Hepatocyte (in vitro differentiated cells): ENCODE results near the gene ADCY6. TPM values are rescaled to one million over a fixed set of nuclear protein-coding genes. Genes with fewer than 3 reads are reported as not detected.
"Not testable (repeated sequence)": the region's sequence is repeated elsewhere in the genome, so short reads cannot be mapped to it uniquely, and the experiment has no call there.

ENCODE experiments used
- DNase-seq: peaks from one replicate; pipeline ENCODE4 v3.0.0-alpha.2; 2016; ENCODE audit warnings: low spot score
- H2AFZ ChIP-seq: fragments of 200-600 bp; sonication (generic); 2 replicates; pipeline ENCODE4 v1.6.0; 2016; ENCODE audit warnings: antibody characterized with exemption, mild to moderate bottlenecking
- H3K27ac ChIP-seq: fragments of 200-600 bp; sonication (generic); 2 replicates; pipeline ENCODE4 v1.5.1; 2016; ENCODE audit warnings: mild to moderate bottlenecking
- H3K27me3 ChIP-seq: fragments of 200-600 bp; sonication (generic); 2 replicates; pipeline ENCODE4 v1.6.1; 2016
- H3K36me3 ChIP-seq: fragments of 200-600 bp; sonication (generic); replicated peaks from 2 replicates; pipeline ENCODE4 v1.5.1; 2016; ENCODE audit warnings: low read depth; ENCODE audit not compliant: insufficient read depth
- H3K4me1 ChIP-seq: fragments of 200-600 bp; sonication (generic); 2 replicates; pipeline ENCODE4 v1.5.1; 2016; ENCODE audit warnings: mild to moderate bottlenecking, moderate library complexity; ENCODE audit not compliant: insufficient read depth
- H3K4me2 ChIP-seq: fragments of 200-600 bp; sonication (generic); 2 replicates; pipeline ENCODE4 v1.6.0; 2016
- H3K4me3 ChIP-seq: fragments of 200-600 bp; sonication (generic); 2 replicates; pipeline ENCODE4 v1.5.1; 2016; ENCODE audit warnings: mild to moderate bottlenecking
- H3K79me2 ChIP-seq: fragments of 200-600 bp; sonication (generic); 2 replicates; pipeline ENCODE4 v1.6.0; 2017; ENCODE audit warnings: mild to moderate bottlenecking
- H3K9me2 ChIP-seq: fragments of 200-600 bp; sonication (generic); replicated peaks from 2 replicates; pipeline ENCODE4 v1.6.0; 2017; ENCODE audit warnings: mild to moderate bottlenecking; ENCODE audit not compliant: insufficient read depth
- H3K9me3 ChIP-seq: fragments of 200-600 bp; sonication (generic); 2 replicates; pipeline ENCODE4 v1.5.1; 2016; ENCODE audit warnings: low read depth, mild to moderate bottlenecking
- H4K20me1 ChIP-seq: fragments of 200-600 bp; sonication (generic); 2 replicates; pipeline ENCODE4 v1.6.0; 2016; ENCODE audit warnings: mild to moderate bottlenecking; ENCODE audit not compliant: insufficient read depth, poor library complexity, severe bottlenecking
- EZH2 ChIP-seq: fragments of 200-600 bp; sonication (generic); IDR thresholded peaks from 2 replicates; pipeline ENCODE4 v1.6.1; 2016; ENCODE audit warnings: antibody characterized with exemption, mild to moderate bottlenecking, borderline replicate concordance
- EZH2phosphoT487 ChIP-seq: fragments of 200-600 bp; sonication (generic); IDR thresholded peaks from one replicate; pipeline ENCODE4 v1.6.1; 2018; ENCODE audit warnings: antibody characterized with exemption, mild to moderate bottlenecking, low read depth, moderate library complexity; ENCODE audit not compliant: unreplicated experiment, severe bottlenecking
- WGBS: methylation state at CpG from one replicate; pipeline ENCODE4 v1.1.6; 2016; ENCODE audit warnings: low lambda C conversion rate; ENCODE audit errors: missing lambda C conversion rate; 5-methylcytosine and 5-hydroxymethylcytosine counted together
- polyA plus RNA-seq: library from polyadenylated mRNA; unstranded; fragments of >200 nt; fragmentation: Nextera tagmentation; extraction: Ambion mirVana; gene quantifications from 2 replicates; pipeline ENCODE4 v1.2.1, GENCODE V29; 2016
- total RNA-seq: library from RNA; depleted of rRNA; stranded (reverse); fragments of >200 nt; gene quantifications from 2 replicates; pipeline ENCODE4 v1.2.3, GENCODE V29; 2014
- TF ChIP-seq, protein P1 (sequence below): fragments of 200-600 bp; sonication (generic); IDR thresholded peaks from 2 replicates; pipeline ENCODE4 v1.5.1; 2016; ENCODE audit warnings: antibody characterized with exemption, mild to moderate bottlenecking; ENCODE audit not compliant: poor library complexity

ADCY6 gene
- total and polyA plus RNA-seq, 2 experiments from 2014 or later, result 22.7 to 37.7 TPM

DNA sequence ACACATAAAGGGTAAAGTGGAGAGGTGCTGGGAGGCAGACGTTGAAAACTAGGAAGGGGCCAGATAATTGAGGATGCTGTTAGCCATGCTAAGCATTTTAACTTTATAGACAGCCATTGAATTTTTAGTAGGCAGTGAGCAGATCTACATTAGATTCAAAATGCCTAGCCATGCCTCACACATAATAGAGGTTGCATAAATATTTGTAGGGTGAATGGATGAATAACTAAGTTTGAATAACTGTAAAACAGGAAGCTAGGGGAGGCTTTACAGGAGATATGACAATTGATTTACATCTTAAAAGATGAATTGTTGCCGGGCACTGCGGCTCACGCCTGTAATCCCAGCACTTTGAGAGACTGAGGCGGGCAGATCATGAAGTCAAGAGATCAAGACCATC is 60.1 kb downstream of the ADCY6 start:
- H3K36me3 ChIP-seq, result no peaks in the 10 kb centered on the region
- no peaks in the 10 kb centered on the region for H3K9me2 ChIP-seq
- no peak for TF ChIP-seq EZH2
- H3K4me3 ChIP-seq, result no peak overlapping the region
- H3K79me2 ChIP-seq, result no peaks in the 10 kb centered on the region
- no peak overlapping the region for H3K4me2 ChIP-seq
- no peaks in the 10 kb centered on the region for H3K9me3 ChIP-seq
- no peak overlapping the region for H2AFZ ChIP-seq
- no peaks in the 10 kb centered on the region for H3K4me1 ChIP-seq
- 89% methylated on average over 5 of the region's 5 CpGs for WGBS
- no peak for DNase-seq
- H3K27me3 ChIP-seq, result no peaks in the 10 kb centered on the region
- no peaks in the 10 kb centered on the region for H4K20me1 ChIP-seq
- no peak overlapping the region for H3K27ac ChIP-seq

DNA sequence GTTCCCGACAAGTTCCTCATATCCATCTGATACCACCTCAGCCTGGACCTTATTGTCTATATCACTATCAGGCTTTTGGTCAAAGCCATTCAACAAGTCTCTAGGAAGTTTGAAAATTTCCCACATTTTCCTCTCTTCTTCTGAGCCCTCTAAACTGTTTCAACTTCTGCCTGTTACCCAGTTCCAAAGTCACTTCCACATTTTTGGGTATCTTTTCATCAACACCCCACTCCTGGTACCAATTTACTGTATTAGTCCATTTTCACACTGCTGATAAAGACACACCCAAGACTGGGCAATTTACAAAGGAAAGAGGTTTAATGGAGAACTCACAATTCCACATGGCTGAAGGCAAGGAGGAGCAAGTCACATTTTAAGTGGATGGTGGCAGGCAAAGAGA is 68.2 kb downstream of the ADCY6 start:
- H3K27me3 ChIP-seq, H3K9me3 ChIP-seq, H3K36me3 ChIP-seq, H3K9me2 ChIP-seq, H3K27ac ChIP-seq, H4K20me1 ChIP-seq, H3K4me1 ChIP-seq, H3K4me3 ChIP-seq, H2AFZ ChIP-seq, H3K79me2 ChIP-seq, DNase-seq, H3K4me2 ChIP-seq: not testable (repeated sequence)
- 95% methylated on average over 1 of the region's 1 CpG for WGBS

DNA sequence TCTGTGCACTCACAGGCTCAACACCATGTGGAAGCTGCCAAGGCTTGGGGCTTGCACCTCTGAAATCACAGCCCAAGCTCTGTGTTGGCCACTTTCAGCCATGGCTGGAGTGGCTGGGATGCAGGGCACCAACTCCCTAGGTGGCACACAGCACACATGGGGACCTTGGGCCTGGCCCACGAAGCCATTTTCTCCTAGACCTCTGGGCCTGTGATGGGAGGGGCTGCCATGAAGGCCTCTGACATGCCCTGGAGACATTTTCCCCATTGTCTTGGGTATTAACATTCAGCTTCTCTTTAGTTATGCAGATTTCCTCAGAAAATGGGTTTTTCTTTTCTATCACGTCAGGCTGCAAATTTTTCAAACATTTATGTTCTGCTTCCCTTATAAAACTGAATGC is 68.7 kb downstream of the ADCY6 start:
- not testable (repeated sequence) for H3K27ac ChIP-seq, H3K79me2 ChIP-seq, H3K27me3 ChIP-seq, H3K4me1 ChIP-seq, H3K9me3 ChIP-seq, H3K9me2 ChIP-seq, H3K4me3 ChIP-seq, H2AFZ ChIP-seq, H3K36me3 ChIP-seq, DNase-seq, H3K4me2 ChIP-seq, H4K20me1 ChIP-seq
- WGBS, result 83% methylated on average over 2 of the region's 2 CpGs

DNA sequence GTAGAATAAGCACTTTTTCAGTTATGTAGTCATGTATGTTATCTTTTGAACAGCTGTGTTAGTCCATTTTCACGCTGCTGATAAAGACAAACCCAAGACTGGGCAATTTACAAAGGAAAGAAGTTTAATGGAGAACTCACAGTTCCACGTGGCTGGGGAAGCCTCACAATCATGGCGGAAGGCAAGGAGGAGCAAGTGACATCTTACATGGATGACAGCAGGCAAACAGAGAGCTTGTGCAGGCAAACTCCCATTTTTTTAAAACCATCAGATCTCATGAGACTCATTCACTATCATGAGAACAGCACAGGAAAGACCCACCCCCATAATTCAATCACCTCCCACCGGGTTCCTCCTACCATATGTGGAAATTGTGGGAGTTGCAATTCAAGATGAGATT is 69.9 kb downstream of the ADCY6 start:
- H3K9me2 ChIP-seq, H3K9me3 ChIP-seq, H3K4me3 ChIP-seq, H3K4me2 ChIP-seq, H3K4me1 ChIP-seq, H3K27me3 ChIP-seq, H3K36me3 ChIP-seq, H2AFZ ChIP-seq, DNase-seq, H3K27ac ChIP-seq: not testable (repeated sequence)
- H3K79me2 ChIP-seq, result peaks cover 21% of the 10 kb centered on the region
- WGBS, result 80% methylated on average over 4 of the region's 4 CpGs
- peaks cover 13% of the 10 kb centered on the region for H4K20me1 ChIP-seq

DNA sequence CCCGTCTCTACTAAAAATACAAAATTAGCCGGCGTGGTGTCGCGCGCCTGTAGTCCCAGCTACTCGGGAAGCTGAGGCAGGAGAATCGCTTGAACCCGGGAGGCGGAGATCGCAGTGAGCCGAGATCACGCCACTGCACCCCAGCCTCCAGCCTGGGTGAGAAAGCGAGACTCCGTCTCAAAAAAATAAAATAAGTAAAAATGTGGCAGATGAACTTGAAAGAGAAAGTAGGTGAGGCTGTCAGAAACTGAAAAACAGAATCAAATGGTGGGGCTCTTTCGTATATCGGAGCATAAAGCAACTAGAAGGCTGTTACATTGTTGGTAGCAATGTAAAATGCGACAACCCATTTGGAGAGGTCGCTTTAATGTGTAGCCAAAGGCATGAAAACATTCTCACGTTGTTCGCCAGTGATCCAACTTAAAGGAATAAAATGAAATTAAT is 71.6 kb downstream of the ADCY6 start:
- Histone ChIP-seq H3K4me2 (peak overlapping the region; percentile 72), H3K27ac (peak overlapping the region; percentile 87), H3K4me1 (peaks cover 8% of the 10 kb centered on the region), H4K20me1 (peaks cover 22% of the 10 kb centered on the region), H2AFZ (peak overlapping the region; percentile 63), H3K4me3 (peak overlapping the region; percentile 21), H3K9me2 (no peaks in the 10 kb centered on the region), H3K79me2 (peaks cover 37% of the 10 kb centered on the region), H3K9me3 (no peaks in the 10 kb centered on the region), H3K36me3 (no peaks in the 10 kb centered on the region), H3K27me3 (no peaks in the 10 kb centered on the region)
- WGBS, result 13% methylated on average over 21 of the region's 21 CpGs
- TF ChIP-seq EZH2, result no peak
- DNase-seq, result no peak

DNA sequence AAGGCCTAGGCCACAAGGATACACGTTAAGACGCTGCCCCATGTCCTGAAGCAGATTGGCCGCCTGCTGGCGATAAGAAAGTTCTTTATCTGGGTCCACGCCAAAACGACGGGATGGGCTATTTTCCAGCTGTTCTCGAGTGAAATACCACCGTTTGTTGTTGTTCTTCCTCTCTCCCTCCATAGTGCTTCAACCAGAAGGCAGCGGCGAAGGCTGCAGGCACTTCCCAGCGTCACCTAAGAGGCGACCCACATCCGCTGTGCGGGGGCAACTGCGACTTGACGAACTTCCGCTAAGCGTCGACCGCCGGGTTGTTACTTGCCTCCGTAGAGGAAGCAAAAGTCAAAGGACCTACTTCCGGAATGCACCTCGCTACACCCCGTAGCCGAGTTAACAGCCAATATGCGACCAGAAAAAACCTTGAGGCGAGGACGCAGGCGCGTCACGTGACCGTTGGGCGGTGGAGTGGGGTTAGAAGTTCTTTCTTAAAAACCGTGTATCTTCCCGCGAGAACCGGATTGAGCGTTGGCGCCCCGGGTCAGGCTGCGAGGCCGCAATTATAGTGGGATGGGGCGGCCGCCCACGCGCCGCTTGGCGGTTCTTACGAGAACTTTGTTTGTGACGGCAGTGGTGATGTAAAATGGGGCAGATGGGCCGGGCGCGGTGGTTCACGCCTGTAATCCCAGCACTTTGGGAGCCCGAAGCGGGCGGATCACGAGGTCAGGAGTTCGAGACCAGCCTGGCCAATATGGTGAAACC is 72.2 kb downstream of the ADCY6 start, which contains the start of gene CCNT1:
TSS of gene CCNT1 (minus strand) at position 215 of the 759 bp plus-strand sequence. CDS start at position 183, 32 bp downstream.
- H3K36me3 ChIP-seq, result no peaks in the 10 kb centered on the region
- H3K27ac ChIP-seq, result peak within 1 kb of the TSS; percentile 90
- H3K4me2 ChIP-seq, result peak within 1 kb of the TSS; percentile 81
- DNase-seq, result peak; percentile 100
- peaks cover 43% of the 10 kb centered on the region for H3K79me2 ChIP-seq
- no peaks in the 10 kb centered on the region for H3K27me3 ChIP-seq
- H2AFZ ChIP-seq, result peak within 1 kb of the TSS; percentile 63
- H3K9me3 ChIP-seq, result no peaks in the 10 kb centered on the region
- TF ChIP-seq EZH2 (no peak), EZH2phosphoT487 (no peak)
- TF ChIP-seq, protein P1, sequence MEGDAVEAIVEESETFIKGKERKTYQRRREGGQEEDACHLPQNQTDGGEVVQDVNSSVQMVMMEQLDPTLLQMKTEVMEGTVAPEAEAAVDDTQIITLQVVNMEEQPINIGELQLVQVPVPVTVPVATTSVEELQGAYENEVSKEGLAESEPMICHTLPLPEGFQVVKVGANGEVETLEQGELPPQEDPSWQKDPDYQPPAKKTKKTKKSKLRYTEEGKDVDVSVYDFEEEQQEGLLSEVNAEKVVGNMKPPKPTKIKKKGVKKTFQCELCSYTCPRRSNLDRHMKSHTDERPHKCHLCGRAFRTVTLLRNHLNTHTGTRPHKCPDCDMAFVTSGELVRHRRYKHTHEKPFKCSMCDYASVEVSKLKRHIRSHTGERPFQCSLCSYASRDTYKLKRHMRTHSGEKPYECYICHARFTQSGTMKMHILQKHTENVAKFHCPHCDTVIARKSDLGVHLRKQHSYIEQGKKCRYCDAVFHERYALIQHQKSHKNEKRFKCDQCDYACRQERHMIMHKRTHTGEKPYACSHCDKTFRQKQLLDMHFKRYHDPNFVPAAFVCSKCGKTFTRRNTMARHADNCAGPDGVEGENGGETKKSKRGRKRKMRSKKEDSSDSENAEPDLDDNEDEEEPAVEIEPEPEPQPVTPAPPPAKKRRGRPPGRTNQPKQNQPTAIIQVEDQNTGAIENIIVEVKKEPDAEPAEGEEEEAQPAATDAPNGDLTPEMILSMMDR, result peak; percentile 14
- no peaks in the 10 kb centered on the region for H3K9me2 ChIP-seq
- 1% methylated on average over 61 of the region's 61 CpGs for WGBS
- peak within 1 kb of the TSS; percentile 30 for H3K4me3 ChIP-seq
- peaks cover 22% of the 10 kb centered on the region for H4K20me1 ChIP-seq
- peaks cover 8% of the 10 kb centered on the region for H3K4me1 ChIP-seq
